Neural progenitor cell (in vitro differentiated cells): ENCODE data around the gene NOBOX. TPM values are rescaled to one million over a fixed set of nuclear protein-coding genes. Genes with fewer than 3 reads are reported as not detected.

Source experiments
- DNase-seq: peaks from one replicate; pipeline ENCODE4 v3.0.0-alpha.2; 2016; ENCODE audit warnings: low spot score
- H2AFZ ChIP-seq: fragments of 200-600 bp; sonication (generic); replicated peaks from 2 replicates; pipeline ENCODE4 v1.6.1; 2016; ENCODE audit warnings: antibody characterized with exemption
- H3F3A ChIP-seq: fragments of 200-600 bp; sonication (generic); 2 replicates; pipeline ENCODE4 v1.6.1; 2016; ENCODE audit warnings: antibody characterized with exemption, low read depth
- H3K27ac ChIP-seq: fragments of 200-600 bp; sonication (generic); 2 replicates; pipeline ENCODE4 v1.5.1; 2016; ENCODE audit warnings: mild to moderate bottlenecking
- H3K27me3 ChIP-seq: fragments of 200-600 bp; sonication (generic); 2 replicates; pipeline ENCODE4 v1.6.1; 2016; ENCODE audit warnings: mild to moderate bottlenecking, moderate library complexity
- H3K36me3 ChIP-seq: fragments of 200-600 bp; sonication (generic); 2 replicates; pipeline ENCODE4 v1.5.1; 2016
- H3K4me1 ChIP-seq: fragments of 200-600 bp; sonication (generic); 2 replicates; pipeline ENCODE4 v1.6.1; 2016; ENCODE audit warnings: mixed run types
- H3K4me2 ChIP-seq: fragments of 200-600 bp; sonication (generic); 2 replicates; pipeline ENCODE4 v1.6.1; 2016
- H3K4me3 ChIP-seq: fragments of 200-600 bp; sonication (generic); 2 replicates; pipeline ENCODE4 v1.5.1; 2016
- H3K79me2 ChIP-seq: fragments of 200-600 bp; sonication (generic); 2 replicates; pipeline ENCODE4 v1.6.1; 2016; ENCODE audit warnings: low read depth
- H3K9ac ChIP-seq: fragments of 200-600 bp; sonication (generic); 2 replicates; pipeline ENCODE4 v1.6.1; 2016
- H3K9me3 ChIP-seq: fragments of 200-600 bp; sonication (generic); 2 replicates; pipeline ENCODE4 v1.5.1; 2016; ENCODE audit warnings: low read depth
- H4K20me1 ChIP-seq: fragments of 200-600 bp; sonication (generic); 2 replicates; pipeline ENCODE4 v1.6.1; 2016; ENCODE audit warnings: low read depth
- H3K27ac Mint-ChIP-seq: 3 replicates; pipeline ENCODE4 v1.8.0; 2021; ENCODE audit warnings: mixed read lengths
- H3K27me3 Mint-ChIP-seq: 2 replicates; pipeline ENCODE4 v1.8.0; 2022; ENCODE audit warnings: low read depth, mild to moderate bottlenecking, inconsistent platforms, moderate library complexity, mixed read lengths; ENCODE audit not compliant: insufficient read depth
- H3K36me3 Mint-ChIP-seq: 3 replicates; pipeline ENCODE4 v1.8.0; 2021; ENCODE audit warnings: mixed read lengths
- H3K4me1 Mint-ChIP-seq: 3 replicates; pipeline ENCODE4 v1.8.0; 2021; ENCODE audit warnings: mixed read lengths
- H3K4me3 Mint-ChIP-seq: 3 replicates; pipeline ENCODE4 v1.8.0; 2021; ENCODE audit warnings: mild to moderate bottlenecking, moderate library complexity, mixed read lengths
- H3K9me3 Mint-ChIP-seq: 3 replicates; pipeline ENCODE4 v1.8.0; 2020; ENCODE audit warnings: mixed read lengths
- CTCF ChIP-seq: fragments of 200-600 bp; sonication (generic); IDR thresholded peaks from 2 replicates; pipeline ENCODE4 v1.5.1; 2017; ENCODE audit warnings: antibody characterized with exemption, mild to moderate bottlenecking
- EZH2 ChIP-seq: fragments of 200-600 bp; sonication (generic); IDR thresholded peaks from 2 replicates; pipeline ENCODE4 v1.6.1; 2017; ENCODE audit warnings: antibody characterized with exemption, mild to moderate bottlenecking, moderate library complexity
- EZH2phosphoT487 ChIP-seq: fragments of 200-600 bp; sonication (generic); IDR thresholded peaks from 2 replicates; pipeline ENCODE4 v1.6.1; 2017; ENCODE audit warnings: antibody characterized with exemption
- total RNA-seq: library from RNA; depleted of rRNA; stranded (reverse); fragments of >200 nt; gene quantifications from 2 replicates; pipeline ENCODE4 v1.2.3, GENCODE V29; 2015; ENCODE audit warnings: low replicate concordance

The NOBOX gene
- total RNA-seq, 1 donor from 2014 or later = not detected

GRCh38 chr7:144404946-144405345, 1.5 kb upstream of the NOBOX start:
- TF ChIP-seq CTCF (no peak), EZH2phosphoT487 (no peak), EZH2 (no peak)
- Mint-ChIP-seq H3K27me3 (peaks cover 7% of the 10 kb centered on the region), H3K9me3 (no peaks in the 10 kb centered on the region), H3K36me3 (no peaks in the 10 kb centered on the region), H3K4me3 (no peak overlapping the region), H3K4me1 (peaks cover 5% of the 10 kb centered on the region), H3K27ac (no peak overlapping the region)
- Histone ChIP-seq H3K9ac (no peak overlapping the region), H3K27me3 (no peaks in the 10 kb centered on the region), H3K4me2 (no peak overlapping the region), H3K9me3 (no peaks in the 10 kb centered on the region), H3K27ac (no peak overlapping the region), H3K4me1 (peaks cover 8% of the 10 kb centered on the region), H2AFZ (no peak overlapping the region), H3K36me3 (no peaks in the 10 kb centered on the region), H4K20me1 (no peaks in the 10 kb centered on the region), H3K4me3 (no peak overlapping the region), H3K79me2 (no peaks in the 10 kb centered on the region), H3F3A (no peaks in the 10 kb centered on the region)
- no peak for DNase-seq

- H3K27ac Mint-ChIP-seq = no peak overlapping the region
- no peak overlapping the region for H3K4me3 Mint-ChIP-seq
- no peak for TF ChIP-seq EZH2phosphoT487
- TF ChIP-seq EZH2 = no peak
- TF ChIP-seq CTCF = no peak
- Histone ChIP-seq H3F3A (no peaks in the 10 kb centered on the region), H3K27me3 (no peaks in the 10 kb centered on the region), H3K27ac (no peak overlapping the region), H3K4me3 (no peak overlapping the region), H3K9me3 (no peaks in the 10 kb centered on the region), H3K4me2 (no peak overlapping the region), H3K36me3 (no peaks in the 10 kb centered on the region), H4K20me1 (no peaks in the 10 kb centered on the region), H2AFZ (no peak overlapping the region), H3K4me1 (peaks cover 8% of the 10 kb centered on the region), H3K9ac (no peak overlapping the region), H3K79me2 (no peaks in the 10 kb centered on the region)
- peaks cover 7% of the 10 kb centered on the region for H3K27me3 Mint-ChIP-seq
- H3K9me3 Mint-ChIP-seq = no peaks in the 10 kb centered on the region
- no peak for DNase-seq
- peaks cover 3% of the 10 kb centered on the region for H3K4me1 Mint-ChIP-seq
- no peaks in the 10 kb centered on the region for H3K36me3 Mint-ChIP-seq
Observed at GRCh38 chr7:144403102-144403501, 391 bp downstream of the NOBOX start.

GRCh38 chr7:144401490-144401889, 2.0 kb downstream of the NOBOX start:
- no peaks in the 10 kb centered on the region for H3F3A ChIP-seq

More at GRCh38 chr7:144401490-144401889, 2.0 kb downstream of the NOBOX start:
- no peak for DNase-seq
- Histone ChIP-seq H3K4me2 (no peak overlapping the region), H4K20me1 (no peaks in the 10 kb centered on the region), H3K27me3 (no peaks in the 10 kb centered on the region), H3K4me3 (no peak overlapping the region), H2AFZ (no peak overlapping the region), H3K4me1 (no peaks in the 10 kb centered on the region), H3K9ac (no peak overlapping the region), H3K36me3 (no peaks in the 10 kb centered on the region), H3K9me3 (no peaks in the 10 kb centered on the region), H3K27ac (no peak overlapping the region), H3K79me2 (no peaks in the 10 kb centered on the region)
- Mint-ChIP-seq H3K4me1 (no peaks in the 10 kb centered on the region), H3K4me3 (no peak overlapping the region), H3K27ac (no peak overlapping the region), H3K36me3 (no peaks in the 10 kb centered on the region), H3K27me3 (peaks cover 7% of the 10 kb centered on the region), H3K9me3 (peaks cover 3% of the 10 kb centered on the region)
- TF ChIP-seq CTCF (no peak), EZH2 (no peak), EZH2phosphoT487 (no peak)
